GOT3 (cell line): Measurements from ENCODE around the gene KMT2A.
"Not testable (repeated sequence)": the region's sequence is repeated elsewhere in the genome, so short reads cannot be mapped to it uniquely, and the experiment has no call there.

Source experiments
- DNase-seq: peaks from one replicate; lab custom pipeline; 2025; ENCODE audit warnings: mixed read lengths; lab: John Stamatoyannopoulos, UW

KMT2A gene

DNA sequence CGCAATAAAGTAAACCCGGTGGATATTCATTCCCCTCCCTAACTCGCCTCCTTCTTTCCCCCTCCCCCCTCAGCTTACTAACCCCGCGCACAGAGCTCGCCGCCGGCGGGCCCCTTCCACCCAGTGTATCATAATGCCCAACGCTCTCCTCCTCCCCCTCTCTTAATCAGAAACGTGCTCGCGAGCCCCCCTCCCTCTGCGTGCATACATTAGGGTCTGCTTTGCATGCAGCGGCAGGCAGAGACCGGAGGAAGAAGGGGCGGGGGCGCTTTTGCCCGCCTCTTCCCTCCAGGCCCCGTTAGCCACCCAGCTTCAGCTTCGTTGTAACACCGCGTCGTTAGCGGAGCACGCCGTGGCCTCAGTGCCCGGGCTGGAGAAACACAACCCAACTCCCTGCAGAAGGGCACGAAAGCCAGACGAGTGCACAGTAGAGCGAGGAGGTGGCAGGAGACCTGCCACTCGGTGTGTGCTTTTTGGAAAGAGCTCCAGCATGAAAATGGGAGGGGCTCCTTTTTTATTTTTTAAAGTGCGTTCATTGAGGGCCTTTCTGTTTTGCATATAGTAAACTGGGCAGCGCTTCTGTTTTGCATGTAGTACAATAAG, 901 bp upstream of the KMT2A start:
- no peak for DNase-seq

DNA sequence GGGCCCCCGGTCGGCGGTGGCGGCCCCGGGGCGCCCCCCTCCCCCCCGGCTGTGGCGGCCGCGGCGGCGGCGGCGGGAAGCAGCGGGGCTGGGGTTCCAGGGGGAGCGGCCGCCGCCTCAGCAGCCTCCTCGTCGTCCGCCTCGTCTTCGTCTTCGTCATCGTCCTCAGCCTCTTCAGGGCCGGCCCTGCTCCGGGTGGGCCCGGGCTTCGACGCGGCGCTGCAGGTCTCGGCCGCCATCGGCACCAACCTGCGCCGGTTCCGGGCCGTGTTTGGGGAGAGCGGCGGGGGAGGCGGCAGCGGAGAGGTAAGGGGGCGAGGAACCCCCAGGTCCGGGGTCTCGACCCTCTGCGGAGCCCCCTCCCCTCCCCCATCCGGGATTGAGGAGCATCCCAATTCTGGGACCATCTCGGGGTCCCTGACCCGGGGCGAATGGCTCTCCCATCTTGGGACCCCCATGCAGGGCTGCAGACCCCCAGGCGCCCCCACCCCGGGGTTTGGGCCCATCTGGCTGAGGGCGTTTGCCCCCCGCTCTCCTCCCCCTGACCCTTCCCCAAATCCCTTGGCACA, 431 bp downstream of the KMT2A start:
- DNase-seq, result no peak

DNA sequence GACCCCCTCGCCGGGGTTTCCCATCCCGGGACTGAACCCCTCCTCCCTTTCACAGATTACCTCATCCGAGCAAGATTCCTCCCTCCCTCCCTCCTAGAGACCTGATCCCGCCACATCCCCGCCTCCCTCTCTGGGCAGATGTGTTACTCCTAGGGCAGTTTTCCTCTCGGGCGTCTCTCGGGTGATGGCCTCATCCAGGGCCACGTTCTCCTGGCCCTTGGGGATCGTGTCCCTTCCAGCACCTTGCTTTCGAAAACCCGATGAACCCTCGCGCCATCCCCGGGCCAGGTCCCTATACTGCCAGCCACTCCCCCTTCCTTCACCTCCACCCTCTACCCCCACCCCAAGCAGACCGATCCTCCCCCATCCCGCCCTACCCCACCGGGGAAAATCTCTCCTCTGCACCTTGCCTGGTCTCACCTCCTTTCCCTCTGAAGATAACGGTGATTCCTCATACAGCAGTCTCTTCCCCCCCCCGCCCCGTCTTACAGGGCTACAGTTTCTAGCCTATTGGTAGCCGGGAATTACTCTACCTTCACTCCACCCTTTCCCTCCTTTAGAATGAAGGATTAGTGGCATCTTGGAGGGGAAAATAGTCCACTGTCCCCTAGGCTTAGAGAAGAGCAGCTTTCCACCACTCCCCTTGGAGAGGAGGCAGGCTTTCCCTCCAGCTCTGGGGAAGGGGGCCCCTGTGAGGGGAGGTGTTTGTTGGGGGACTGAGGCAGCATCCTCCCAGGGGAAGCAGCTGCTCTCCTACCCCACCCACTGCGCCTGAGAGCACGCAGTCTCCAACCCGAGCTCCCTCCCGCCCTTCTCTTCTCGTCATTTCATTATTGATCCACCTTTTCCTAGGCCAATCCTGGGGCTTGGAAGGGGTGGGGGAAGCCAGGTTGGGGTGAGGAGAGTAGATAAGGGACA, 1.2 kb downstream of the KMT2A start:
- no peak for DNase-seq

DNA sequence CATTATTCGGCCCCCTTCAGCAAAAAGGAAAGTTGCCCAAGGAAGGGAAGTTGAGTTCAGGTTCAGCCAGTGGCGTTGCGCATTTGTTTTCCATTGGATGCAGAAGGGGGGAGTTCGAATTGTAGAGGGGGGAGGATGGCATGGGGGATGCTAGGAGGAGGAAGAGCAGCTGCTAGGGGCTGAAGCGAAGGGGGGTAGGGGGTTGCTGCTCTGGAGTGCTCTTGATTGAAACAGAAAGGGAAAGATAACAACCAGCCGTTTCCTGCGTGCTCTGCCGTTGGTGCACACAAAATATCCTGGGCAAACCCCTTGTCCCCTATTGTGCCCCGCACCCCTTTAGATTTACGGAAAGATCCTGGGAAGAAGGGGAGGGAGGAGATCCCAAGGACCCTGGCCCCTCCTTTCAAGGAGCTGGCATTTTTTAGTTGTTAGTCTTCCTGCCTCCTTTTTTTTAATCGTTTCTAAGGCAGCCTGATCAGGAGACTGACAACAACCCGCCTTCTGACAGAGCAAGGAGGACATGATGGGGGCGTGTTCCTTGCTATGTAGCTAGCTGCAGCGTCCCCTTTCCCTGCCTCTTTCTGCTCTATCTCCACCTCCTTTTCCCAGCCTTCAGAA, 2.1 kb downstream of the KMT2A start:
- no peak for DNase-seq

- no peak for DNase-seq
Observed at GRCh38 chr11:118439646-118440045, 3.4 kb downstream of the KMT2A start.

GRCh38 chr11:118441770-118442275, 5.5 kb downstream of the KMT2A start:
- DNase-seq, result no peak

GRCh38 chr11:118442301-118442700, 6.0 kb downstream of the KMT2A start:
- no peak for DNase-seq

GRCh38 chr11:118442908-118443589, 6.8 kb downstream of the KMT2A start:
- no peak for DNase-seq

GRCh38 chr11:118443590-118444218, 7.4 kb downstream of the KMT2A start:
- no peak for DNase-seq

GRCh38 chr11:118447423-118447822, 11.1 kb downstream of the KMT2A start:
- no peak for DNase-seq

GRCh38 chr11:118448294-118448693, 12.0 kb downstream of the KMT2A start:
- no peak for DNase-seq

- no peak for DNase-seq
Observed at GRCh38 chr11:118449316-118449918, 13.1 kb downstream of the KMT2A start.

GRCh38 chr11:118450451-118450850, 14.2 kb downstream of the KMT2A start:
- no peak for DNase-seq

DNA sequence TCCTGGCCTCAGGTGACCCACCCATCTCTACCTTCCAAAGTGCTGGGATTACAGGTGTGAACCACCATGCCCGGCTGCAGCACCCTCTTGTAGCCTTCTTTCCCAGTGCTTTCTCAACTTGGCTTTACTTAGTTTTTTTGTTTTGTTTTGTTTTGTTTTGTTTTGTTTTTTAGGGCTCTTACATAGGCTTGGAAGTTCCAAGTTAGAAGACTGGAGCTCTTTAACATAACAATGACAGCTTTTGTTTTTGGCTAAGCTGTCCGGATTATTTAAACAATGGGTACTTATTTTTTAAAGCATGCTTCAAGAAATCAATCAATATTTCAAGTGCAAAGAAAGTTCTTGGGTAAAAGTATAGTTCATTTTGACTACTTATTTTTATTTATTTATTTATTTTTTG, 25.9 kb downstream of the KMT2A start:
- no peak for DNase-seq

DNA sequence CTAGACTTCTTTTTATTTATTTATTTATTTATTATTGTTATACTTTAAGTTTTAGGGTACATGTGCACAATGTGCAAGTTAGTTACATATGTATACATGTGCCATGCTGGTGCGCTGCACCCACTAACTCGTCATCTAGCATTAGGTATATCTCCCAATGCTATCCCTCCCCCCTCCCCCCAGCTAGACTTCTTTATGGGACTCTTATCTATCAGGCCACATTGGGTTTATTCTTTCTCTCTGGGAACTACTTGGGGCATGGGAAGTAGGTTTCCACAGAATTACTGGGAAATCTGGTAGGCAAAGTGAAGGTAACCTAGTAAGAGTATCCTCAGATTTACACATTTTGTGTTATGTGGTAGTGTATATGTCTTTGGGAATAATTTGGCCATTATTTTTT, 32.7 kb downstream of the KMT2A start:
- not testable (repeated sequence) for DNase-seq

GRCh38 chr11:118471030-118471429, 34.7 kb downstream of the KMT2A start:
- DNase-seq, result no peak

GRCh38 chr11:118473537-118473936, 37.2 kb downstream of the KMT2A start:
- DNase-seq, result no peak

DNA sequence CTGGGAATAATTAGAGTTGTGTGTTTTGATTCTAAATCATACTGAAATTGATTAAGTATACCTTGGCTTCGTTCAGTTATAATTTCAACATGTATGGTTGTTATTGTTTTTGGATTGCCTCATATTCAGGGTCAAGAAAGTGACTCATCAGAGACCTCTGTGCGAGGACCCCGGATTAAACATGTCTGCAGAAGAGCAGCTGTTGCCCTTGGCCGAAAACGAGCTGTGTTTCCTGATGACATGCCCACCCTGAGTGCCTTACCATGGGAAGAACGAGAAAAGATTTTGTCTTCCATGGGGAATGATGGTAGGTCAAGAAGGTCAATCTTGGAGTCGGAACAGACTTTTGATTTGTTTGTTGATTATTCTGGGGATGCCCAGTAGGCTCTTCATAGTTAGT, 40.4 kb downstream of the KMT2A start:
- DNase-seq, result no peak

DNA sequence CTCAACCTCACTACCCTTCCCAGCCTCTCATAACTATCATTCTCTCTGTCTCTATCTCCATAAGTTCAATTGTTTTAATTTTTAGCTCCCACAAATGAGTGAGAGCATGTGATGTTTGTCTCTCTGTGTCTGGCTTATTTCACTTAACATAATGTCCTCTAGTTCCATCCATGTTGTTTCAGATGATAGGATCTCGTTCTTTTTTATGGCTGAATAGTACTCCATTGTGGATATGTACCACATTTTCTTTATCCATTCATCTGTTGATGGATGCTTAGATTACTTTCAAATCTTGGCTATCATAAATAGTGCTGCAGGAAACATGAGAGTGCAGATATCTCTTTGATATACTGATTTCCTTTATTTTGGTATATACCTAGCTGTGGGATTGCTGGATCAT, 44.9 kb downstream of the KMT2A start:
- not testable (repeated sequence) for DNase-seq

DNA sequence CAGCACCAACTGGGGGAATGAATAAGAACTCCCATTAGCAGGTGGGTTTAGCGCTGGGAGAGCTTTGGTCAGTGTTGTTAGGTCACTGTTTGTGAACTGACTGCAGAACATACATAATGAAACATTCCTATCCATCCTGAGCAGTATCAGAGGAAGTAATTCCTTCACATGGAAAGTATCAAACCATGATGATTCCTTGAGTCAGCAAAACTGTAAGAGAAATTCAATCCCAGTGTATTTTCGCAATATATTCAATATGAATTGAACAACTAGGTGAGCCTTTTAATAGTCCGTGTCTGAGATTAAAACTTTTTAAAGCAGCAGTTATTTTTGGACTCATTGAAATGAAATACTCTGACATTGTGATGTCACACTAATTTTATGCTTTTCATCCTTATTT, 48.1 kb downstream of the KMT2A start:
- no peak for DNase-seq

DNA sequence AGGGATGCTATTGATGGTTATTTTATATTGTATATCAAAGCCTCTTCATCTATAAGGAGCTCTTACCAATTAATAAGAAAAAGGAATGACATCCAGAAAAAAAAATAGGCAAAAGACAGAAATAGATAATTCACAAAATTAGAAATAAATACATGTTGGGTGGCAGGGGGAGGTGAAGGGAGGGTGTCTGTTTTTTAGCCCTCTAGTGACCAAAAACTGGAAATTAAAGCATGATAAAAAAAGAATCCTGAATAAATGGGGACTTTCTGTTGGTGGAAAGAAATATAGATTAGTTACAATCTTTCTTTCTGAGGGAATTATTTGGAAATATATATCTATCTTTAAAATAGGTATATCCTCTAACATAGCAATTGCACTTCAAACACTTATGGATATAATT, 49.0 kb downstream of the KMT2A start:
- DNase-seq, result no peak
